22Rv1 (cell line): ENCODE measurements around the gene CABCOCO1.

ENCODE experiments used
- CTCF ChIP-seq: fragments of 450-650 bp; IDR thresholded peaks from 2 replicates; pipeline ENCODE4 v1.5.1; 2017; ENCODE audit warnings: mild to moderate bottlenecking
- ZFX ChIP-seq: fragments of 450-650 bp; IDR thresholded peaks from 2 replicates; pipeline ENCODE4 v1.6.1; 2017; ENCODE audit warnings: antibody characterized with exemption, borderline replicate concordance

- no peak for TF ChIP-seq CTCF
- TF ChIP-seq ZFX: no peak
Measured at GRCh38 chr10:61785473-61786105, 122.9 kb downstream of the CABCOCO1 start.
